Osteocyte (in vitro differentiated cells): ENCODE measurements around the gene TRUB1. TPM values are rescaled to one million over a fixed set of nuclear protein-coding genes. Genes with fewer than 3 reads are reported as not detected.

Experiments used
- DNase-seq: peaks from one replicate; pipeline ENCODE4 v3.0.0; 2021; ENCODE audit warnings: mixed read lengths; ENCODE audit not compliant: unreplicated experiment; ENCODE audit errors: extremely low spot score
- H3K27ac Mint-ChIP-seq: one replicate; pipeline ENCODE4 v1.8.0; 2021; ENCODE audit warnings: mild to moderate bottlenecking, mixed read lengths; ENCODE audit not compliant: unreplicated experiment
- H3K27me3 Mint-ChIP-seq: one replicate; pipeline ENCODE4 v1.8.0; 2021; ENCODE audit warnings: mixed read lengths; ENCODE audit not compliant: unreplicated experiment
- H3K36me3 Mint-ChIP-seq: one replicate; pipeline ENCODE4 v1.8.0; 2021; ENCODE audit warnings: mixed read lengths; ENCODE audit not compliant: unreplicated experiment
- H3K4me1 Mint-ChIP-seq: one replicate; pipeline ENCODE4 v1.8.0; 2021; ENCODE audit warnings: mixed read lengths; ENCODE audit not compliant: unreplicated experiment
- H3K4me3 Mint-ChIP-seq: one replicate; pipeline ENCODE4 v1.8.0; 2021; ENCODE audit warnings: mild to moderate bottlenecking, moderate library complexity, mixed read lengths; ENCODE audit not compliant: unreplicated experiment
- H3K9me3 Mint-ChIP-seq: one replicate; pipeline ENCODE4 v1.8.0; 2021; ENCODE audit warnings: mixed read lengths; ENCODE audit not compliant: unreplicated experiment
- total RNA-seq: library from RNA; stranded (reverse); gene quantifications from 2 replicates; pipeline ENCODE4 v1.2.1, GENCODE V29; 2021
- TF ChIP-seq, protein P1 (sequence below): fragments of 200-600 bp; sonication (generic); IDR thresholded peaks from 2 replicates; pipeline ENCODE4 v1.5.0; 2021; ENCODE audit warnings: antibody characterized with exemption, mild to moderate bottlenecking, moderate library complexity

The TRUB1 gene
- total RNA-seq, 1 donor from 2014 or later, result 15.9 TPM

DNA sequence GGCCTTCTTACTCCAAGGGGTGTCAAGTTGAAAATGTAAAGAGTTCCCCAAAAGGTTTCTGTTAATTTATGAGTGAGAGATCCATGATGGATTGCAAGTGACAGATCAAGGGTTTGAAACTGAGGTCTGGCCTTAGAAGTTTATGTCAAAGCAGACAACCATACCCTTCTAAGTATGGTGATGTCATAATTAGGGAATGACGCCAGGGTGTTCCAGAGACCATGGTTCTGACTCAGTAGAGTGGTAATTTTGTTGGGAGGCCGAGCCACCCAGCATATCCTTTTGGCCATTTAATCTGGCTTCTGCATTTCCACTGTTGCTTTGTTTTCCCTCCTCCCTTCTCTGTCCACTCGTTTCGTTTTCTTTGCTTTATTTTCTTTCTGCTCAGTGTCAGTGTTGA lies 2.7 kb downstream of the TRUB1 start:
- H3K4me1 Mint-ChIP-seq, result peaks cover 23% of the 10 kb centered on the region
- TF ChIP-seq, protein P1, sequence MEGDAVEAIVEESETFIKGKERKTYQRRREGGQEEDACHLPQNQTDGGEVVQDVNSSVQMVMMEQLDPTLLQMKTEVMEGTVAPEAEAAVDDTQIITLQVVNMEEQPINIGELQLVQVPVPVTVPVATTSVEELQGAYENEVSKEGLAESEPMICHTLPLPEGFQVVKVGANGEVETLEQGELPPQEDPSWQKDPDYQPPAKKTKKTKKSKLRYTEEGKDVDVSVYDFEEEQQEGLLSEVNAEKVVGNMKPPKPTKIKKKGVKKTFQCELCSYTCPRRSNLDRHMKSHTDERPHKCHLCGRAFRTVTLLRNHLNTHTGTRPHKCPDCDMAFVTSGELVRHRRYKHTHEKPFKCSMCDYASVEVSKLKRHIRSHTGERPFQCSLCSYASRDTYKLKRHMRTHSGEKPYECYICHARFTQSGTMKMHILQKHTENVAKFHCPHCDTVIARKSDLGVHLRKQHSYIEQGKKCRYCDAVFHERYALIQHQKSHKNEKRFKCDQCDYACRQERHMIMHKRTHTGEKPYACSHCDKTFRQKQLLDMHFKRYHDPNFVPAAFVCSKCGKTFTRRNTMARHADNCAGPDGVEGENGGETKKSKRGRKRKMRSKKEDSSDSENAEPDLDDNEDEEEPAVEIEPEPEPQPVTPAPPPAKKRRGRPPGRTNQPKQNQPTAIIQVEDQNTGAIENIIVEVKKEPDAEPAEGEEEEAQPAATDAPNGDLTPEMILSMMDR, result no peak
- H3K27me3 Mint-ChIP-seq, result no peaks in the 10 kb centered on the region
- no peaks in the 10 kb centered on the region for H3K9me3 Mint-ChIP-seq
- peaks cover 22% of the 10 kb centered on the region for H3K36me3 Mint-ChIP-seq
- no peak for DNase-seq
- no peak overlapping the region for H3K27ac Mint-ChIP-seq
- H3K4me3 Mint-ChIP-seq, result no peak overlapping the region

DNA sequence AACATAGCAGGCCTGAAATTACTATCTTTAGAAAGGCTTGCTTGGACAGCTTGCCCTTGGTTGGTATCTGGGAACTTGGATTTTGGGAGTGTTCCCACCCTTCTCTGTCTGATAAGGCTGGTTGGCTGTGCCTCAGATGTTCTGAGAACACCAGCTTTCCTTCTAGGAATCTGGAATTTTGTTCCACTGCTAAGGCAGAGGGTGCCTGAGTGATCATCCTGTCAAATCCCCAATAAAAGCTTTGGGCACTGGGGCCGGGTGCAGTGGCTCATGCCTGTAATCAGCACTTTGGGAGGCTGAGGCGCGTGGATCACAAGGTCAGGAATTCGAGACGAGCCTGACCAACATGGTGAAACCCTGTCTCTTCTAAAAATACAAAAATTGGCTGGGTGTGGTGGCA lies 5.0 kb downstream of the TRUB1 start:
- H3K4me1 Mint-ChIP-seq, result peaks cover 26% of the 10 kb centered on the region
- no peak for DNase-seq
- peaks cover 29% of the 10 kb centered on the region for H3K36me3 Mint-ChIP-seq
- no peak overlapping the region for H3K27ac Mint-ChIP-seq
- H3K4me3 Mint-ChIP-seq, result no peak overlapping the region
- TF ChIP-seq, protein P1, result no peak
- no peaks in the 10 kb centered on the region for H3K9me3 Mint-ChIP-seq
- H3K27me3 Mint-ChIP-seq, result no peaks in the 10 kb centered on the region

DNA sequence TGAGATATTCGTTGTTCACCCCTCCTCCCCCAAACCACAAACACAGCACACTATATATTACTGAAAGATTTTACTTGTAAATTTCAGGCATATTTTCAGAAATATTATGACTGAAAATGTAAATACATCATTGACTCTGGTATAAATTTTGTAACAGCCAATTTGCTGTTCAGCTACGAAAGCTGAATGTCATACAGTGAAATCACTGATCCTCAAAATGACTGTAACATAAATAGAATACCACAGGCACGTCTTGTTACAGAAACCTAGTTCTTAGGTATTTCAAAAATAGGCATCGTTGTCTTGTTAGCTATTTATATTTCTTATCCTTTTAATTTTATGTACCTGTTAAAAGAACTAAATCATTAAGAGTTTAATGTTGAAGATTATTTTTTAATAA lies 15.1 kb downstream of the TRUB1 start:
- Mint-ChIP-seq H3K36me3 (peaks cover 46% of the 10 kb centered on the region), H3K27me3 (no peaks in the 10 kb centered on the region), H3K4me3 (no peak overlapping the region), H3K4me1 (peaks cover 15% of the 10 kb centered on the region), H3K27ac (no peak overlapping the region), H3K9me3 (no peaks in the 10 kb centered on the region)
- no peak for DNase-seq
- TF ChIP-seq, protein P1, result no peak

DNA sequence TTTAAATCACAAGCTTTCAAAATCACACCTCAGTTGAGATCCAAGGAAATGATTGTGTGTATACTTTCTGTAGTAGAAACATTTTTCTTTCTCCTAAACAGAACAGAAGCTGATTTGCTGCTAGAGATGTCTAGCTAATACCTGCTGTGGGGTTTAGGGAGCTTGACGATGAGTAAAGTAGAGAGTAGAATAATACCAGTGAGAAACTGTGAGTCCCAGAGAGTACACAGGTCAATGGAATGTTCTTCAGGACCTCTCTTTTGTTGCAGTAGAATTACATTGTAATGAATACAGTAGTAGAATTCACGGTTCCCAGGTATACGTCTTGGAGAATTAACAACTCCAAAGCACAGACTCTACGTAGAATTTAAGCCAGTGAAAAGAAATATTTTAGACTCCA lies 18.0 kb downstream of the TRUB1 start:
- H3K9me3 Mint-ChIP-seq, result no peaks in the 10 kb centered on the region
- peaks cover 36% of the 10 kb centered on the region for H3K36me3 Mint-ChIP-seq
- H3K4me1 Mint-ChIP-seq, result peaks cover 15% of the 10 kb centered on the region
- H3K27ac Mint-ChIP-seq, result peak overlapping the region; percentile 84
- H3K4me3 Mint-ChIP-seq, result no peak overlapping the region
- TF ChIP-seq, protein P1, result no peak
- DNase-seq, result no peak
- H3K27me3 Mint-ChIP-seq, result no peaks in the 10 kb centered on the region

DNA sequence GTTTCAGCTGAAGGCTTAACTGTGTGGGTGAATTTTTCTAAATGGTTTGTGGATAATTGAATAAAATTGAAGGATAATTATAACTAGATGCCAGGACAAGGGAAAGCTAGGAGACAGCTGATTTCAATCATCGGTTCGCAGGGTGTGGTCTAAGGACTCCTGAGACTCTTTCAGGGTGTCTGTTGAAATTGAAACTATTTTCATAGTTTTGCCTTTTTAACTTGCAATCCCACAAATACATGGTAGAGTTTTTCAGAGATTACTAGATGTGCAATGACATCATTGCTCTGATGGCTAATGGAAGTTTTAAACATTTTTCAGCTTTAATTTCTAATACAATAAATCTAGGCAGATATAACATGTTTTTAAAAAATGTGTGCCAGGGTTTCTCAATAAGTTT lies 18.5 kb downstream of the TRUB1 start:
- Mint-ChIP-seq H3K36me3 (peaks cover 38% of the 10 kb centered on the region), H3K9me3 (no peaks in the 10 kb centered on the region), H3K27ac (peak overlapping the region; percentile 84), H3K27me3 (no peaks in the 10 kb centered on the region), H3K4me3 (no peak overlapping the region), H3K4me1 (peaks cover 15% of the 10 kb centered on the region)
- TF ChIP-seq, protein P1, result no peak
- no peak for DNase-seq
